ENCODE data around the gene CCDC92.
"Not testable (repeated sequence)": the region's sequence is repeated elsewhere in the genome, so short reads cannot be mapped to it uniquely, and the experiment has no call there.

CCDC92 gene

GRCh38 chr12:123936471-123936870 is 36.2 kb downstream of the CCDC92 start:
- no peak for DNase-seq (ENCODE audit: low spot score)

DNA sequence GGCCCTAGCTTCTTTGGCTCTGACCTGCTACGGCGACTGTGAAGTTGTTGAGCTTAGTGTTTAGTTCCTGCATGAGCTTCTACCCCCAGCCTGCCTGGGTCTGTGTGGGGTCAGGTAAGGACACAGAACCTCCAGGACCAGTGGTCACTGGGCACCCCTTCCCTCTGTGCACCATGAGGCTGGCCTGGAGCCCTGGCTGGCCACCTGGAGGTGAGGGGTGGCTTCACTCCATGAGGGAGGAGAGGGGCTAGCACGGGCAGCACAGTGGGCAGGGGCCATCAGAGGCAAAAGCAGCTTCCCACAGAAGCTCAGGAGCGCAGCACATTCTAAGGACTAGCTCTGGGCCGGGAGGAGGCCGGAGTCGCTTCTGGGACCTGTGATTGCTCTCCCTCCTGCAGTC is 36.7 kb downstream of the CCDC92 start:
- DNase-seq (ENCODE audit: low spot score), result no peak

DNA sequence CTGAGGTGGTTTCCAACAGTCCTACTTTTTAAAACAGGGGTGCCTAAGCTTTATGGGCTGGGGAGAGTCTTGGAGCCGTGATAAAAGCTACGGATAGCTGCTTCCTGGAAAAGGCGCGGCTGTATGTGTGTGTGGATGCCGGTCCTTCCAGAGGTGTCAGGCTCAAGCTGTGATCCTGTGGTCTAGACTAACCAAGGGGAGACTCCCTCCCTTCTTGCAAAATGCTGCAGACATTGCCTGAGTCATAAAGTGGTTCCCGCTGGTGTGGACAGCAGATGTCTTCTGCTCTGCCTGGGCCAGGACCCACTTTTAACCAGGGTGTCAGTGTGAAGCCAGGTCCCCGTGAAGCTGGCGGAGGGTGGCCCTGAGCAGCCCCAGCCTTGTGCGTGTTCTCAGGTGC is 37.8 kb downstream of the CCDC92 start:
- DNase-seq (ENCODE audit: low spot score), result peak; percentile 65

DNA sequence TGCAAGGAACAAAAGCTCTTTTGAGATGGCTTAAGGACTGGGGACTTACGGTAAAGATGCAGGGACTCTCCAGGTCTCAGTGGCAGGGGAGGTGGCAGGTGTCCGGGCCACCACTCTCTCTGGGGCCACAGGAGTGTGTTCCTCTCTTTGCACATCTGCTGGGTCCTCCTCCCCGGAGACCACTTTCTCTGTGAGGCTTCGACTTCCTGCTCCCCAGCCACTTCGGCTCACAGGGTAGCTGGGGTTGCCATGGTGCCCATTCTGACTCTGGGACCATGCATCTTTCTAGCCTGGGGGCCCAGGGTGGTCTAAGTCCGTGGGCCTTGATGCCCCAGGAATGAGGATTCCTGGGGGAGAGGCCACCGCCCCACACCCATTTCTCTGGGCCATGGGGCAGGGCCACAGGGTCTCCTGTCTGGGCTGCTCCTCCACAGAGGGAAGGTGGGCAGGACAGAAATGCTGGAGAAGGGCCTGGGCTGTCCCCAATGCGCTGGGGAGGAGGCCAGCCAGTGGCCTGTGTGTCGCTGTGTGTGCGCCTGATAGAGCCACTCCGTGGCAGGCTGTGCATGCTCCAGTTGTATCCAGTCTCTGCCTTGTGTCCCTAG is 38.5 kb downstream of the CCDC92 start:
- DNase-seq (ENCODE audit: low spot score), result no peak

DNA sequence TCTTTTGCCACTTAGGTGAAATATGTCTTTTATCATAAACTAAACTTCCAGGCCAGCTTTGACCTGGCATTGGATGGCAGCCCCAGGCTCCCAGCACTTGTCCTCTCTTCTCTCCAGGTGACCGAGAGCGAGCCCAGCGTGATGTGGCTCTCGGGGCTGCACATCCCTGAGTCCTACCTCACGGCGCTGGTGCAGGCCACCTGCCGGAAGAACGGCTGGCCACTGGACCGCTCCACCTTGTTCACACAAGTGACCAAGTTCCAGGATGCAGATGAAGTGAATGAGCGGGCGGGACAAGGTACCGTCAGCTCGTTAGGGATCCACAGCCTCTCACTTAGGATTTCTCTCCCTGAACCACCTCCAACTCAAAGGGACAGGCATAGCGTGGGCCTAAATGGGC is 39.4 kb downstream of the CCDC92 start:
- no peak for DNase-seq (ENCODE audit: low spot score)

GRCh38 chr12:123931686-123932321 is 40.8 kb downstream of the CCDC92 start:
- DNase-seq (ENCODE audit: low spot score), result no peak

GRCh38 chr12:123929946-123930583 is 42.6 kb downstream of the CCDC92 start:
- DNase-seq (ENCODE audit: low spot score), result no peak

DNA sequence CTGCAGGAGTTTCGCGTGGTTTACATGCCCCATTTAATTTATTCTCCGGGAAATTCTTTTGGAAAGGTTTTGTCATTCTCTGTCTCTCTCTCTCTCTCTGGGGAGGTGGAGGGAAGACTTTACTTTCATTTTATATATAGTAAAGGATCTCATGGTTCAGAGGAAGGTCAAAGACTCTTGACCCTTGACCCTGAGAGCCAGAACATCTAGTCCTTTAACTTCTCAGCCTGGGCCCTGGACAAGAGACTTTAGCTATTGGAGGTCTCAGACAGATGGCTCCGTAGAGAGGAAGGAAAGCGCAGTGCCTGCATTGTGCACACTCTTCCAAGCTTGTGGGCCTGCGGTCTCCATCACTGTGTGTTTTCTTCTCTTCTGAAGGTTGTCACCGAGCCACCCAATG is 43.7 kb downstream of the CCDC92 start:
- no peak for DNase-seq (ENCODE audit: low spot score)

GRCh38 chr12:123928274-123928865 is 44.3 kb downstream of the CCDC92 start:
- DNase-seq (ENCODE audit: low spot score), result no peak

GRCh38 chr12:123924539-123924938 is 48.1 kb downstream of the CCDC92 start:
- no peak for DNase-seq (ENCODE audit: low spot score)

DNA sequence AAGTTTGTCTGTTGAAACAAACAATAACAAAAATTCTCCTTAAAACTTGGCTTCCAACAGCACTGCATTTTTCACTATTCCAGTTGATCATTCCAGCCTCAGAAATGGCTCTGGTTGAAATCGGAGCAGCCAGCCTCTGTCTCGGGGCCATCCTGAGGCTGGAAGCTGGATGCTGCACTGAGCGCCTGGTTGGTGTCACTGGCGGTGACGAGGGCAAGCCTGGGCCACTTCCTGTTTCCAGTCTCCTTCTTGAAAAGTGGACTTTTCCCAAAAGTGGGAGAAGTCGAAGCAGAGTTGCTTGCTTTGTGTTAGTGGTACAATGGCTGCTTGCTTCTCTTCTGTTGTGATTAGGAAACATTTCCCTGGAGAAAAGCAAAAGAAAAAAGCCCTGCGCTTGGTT is 48.7 kb downstream of the CCDC92 start:
- DNase-seq (ENCODE audit: low spot score), result no peak

DNA sequence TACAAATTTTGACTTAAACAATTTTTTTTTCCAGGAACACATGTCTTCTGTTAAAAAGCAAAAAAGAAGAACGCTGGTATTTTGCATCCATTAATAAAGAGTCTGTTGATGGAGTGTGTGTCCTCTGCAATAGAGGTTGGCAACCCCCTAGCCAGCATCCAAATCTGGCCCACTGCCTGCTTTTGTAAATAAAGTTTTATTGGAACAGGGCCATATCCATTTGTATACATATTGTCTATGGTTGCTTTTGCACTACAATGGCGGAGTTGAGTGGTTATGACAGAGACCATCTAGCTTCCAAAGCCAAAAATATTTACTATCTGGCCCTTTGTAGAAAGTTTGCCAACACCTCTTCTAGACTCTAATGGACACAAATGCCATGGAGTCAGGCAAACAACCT is 49.6 kb downstream of the CCDC92 start:
- DNase-seq (ENCODE audit: low spot score), result no peak

- DNase-seq (ENCODE audit: low spot score), result no peak
These were observed 52.7 kb downstream of the CCDC92 start for GRCh38 chr12:123919980-123920360.

DNA sequence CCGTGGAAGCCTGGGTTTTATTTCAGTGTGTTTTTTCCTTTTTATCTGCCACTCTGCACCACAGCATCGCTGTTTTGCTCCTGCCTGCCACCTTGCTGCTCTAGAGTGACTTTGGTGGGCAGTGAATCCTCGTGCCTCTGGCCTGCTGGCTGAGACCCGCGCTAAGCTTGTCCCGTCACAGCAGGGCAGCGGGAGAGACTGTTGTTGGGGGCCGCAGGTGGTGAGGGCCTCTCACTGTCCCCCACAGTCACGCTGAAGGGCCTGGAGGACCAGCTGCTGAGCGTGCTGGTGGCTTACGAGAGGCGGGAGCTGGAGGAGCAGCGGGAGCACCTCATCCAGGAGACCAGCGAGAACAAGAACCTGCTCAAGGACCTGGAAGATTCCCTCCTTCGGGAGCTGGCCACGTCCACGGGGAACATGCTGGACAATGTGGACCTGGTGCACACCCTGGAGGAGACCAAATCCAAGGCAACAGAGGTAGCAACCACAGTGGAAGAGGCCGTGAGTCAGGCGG is 55.2 kb downstream of the CCDC92 start:
- no peak for DNase-seq (ENCODE audit: low spot score)

DNA sequence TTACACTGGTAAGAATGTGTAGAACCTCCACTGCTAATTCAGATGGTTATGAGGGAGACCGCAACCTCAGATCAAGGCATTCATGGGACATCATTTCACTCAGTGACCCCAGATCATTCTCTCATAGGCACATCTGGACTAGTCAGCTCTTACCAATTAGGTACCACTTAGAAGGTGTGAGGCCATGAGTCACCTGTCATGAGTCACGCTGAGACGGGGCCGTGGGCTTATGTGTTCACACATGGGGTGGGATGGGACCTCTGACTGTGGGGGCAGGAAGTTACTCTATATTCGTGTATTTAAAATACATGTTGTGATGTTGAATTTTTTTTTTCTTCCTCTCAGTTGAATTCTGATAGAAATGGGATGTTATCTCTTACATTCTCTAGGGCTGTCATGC is 55.9 kb downstream of the CCDC92 start:
- DNase-seq (ENCODE audit: low spot score), result no peak

- no peak for DNase-seq (ENCODE audit: low spot score)
These were observed 57.8 kb downstream of the CCDC92 start for GRCh38 chr12:123914726-123915333.

DNA sequence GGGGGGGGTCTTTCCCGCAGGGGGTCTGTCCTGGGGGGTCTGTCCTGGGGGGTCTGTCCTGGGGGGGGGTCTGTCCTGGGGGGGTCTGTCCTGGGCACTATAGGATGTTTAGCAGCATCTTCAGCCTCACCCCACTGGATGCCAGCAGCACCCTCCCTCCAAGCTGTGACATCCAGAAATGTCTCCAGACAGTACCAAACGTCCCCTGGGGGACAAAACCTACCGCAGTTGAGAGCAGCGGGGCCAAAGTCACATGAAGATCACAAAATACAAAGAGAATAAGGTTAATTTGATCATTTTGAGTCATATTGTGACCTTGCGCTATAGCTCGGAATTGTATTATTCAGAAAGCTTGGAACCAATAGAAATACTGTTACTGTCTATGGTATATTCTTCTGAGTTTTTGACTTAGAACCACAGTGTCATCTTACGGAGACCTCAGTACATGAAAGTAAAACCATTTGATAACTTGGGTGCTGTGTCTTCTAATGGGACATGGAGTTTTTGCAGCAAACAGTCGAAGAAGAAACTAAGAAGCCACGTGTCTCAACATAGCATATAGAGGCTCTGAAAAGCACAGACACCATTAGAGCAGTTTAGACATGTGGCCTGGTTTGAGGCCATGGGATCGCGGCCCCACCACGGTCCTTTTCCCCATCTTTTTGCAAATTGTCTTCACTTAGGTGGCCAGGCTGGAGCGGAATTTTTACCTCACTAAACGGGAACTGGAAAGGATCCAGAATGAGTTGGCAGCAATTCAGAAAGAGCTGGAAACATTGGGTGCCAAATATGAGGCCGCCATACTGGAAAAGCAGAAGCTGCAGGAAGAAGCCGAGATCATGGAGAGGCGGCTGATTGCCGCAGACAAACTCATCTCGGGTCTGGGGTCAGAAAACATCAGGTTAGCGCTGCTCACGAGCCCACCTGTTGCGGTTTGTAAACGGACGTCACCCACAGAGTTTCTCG is 59.9 kb downstream of the CCDC92 start:
- DNase-seq (ENCODE audit: low spot score), result no peak

- not testable (repeated sequence) for DNase-seq (ENCODE audit: low spot score)
These were observed 60.8 kb downstream of the CCDC92 start for GRCh38 chr12:123911672-123912409.

GRCh38 chr12:123910761-123911193 is 61.9 kb downstream of the CCDC92 start:
- DNase-seq (ENCODE audit: low spot score), result no peak

DNA sequence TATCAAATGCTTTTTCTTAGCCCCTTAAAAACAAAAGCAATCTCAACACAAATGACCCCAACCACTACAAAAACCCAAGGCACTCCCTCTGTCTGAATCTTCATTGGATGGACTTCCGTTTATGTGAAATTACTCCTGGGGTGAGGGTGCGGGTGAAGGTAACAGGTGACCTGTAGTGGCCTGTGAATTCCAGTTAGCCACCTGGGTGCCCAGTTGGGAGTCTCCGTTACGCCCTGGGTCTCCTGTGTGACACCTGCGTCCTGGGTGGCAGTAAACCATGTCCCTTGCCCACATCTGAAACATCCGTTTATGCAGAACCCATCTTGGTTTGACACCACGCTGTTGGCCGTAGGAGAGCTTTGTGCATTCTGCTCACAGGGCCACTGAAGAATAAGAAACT is 62.6 kb downstream of the CCDC92 start:
- no peak for DNase-seq (ENCODE audit: low spot score)
